ENCODE data around the gene KIAA0319L.

GRCh38 chr1:35497571-35497970 lies 59.6 kb downstream of the KIAA0319L start:
- TF ChIP-seq ZNF331 (CRISPR knock-in tag; IDR thresholded peaks at IDR 0.05; ENCODE audit: low read depth), result no peak
- no peak for TF ChIP-seq NANOG (IDR thresholded peaks at IDR 0.05; ENCODE audit: borderline replicate concordance)
- no peak for TF ChIP-seq CTCF (conservative IDR thresholded peaks at IDR 0.05; ENCODE audit: low read depth in 2 of 2)
- TF ChIP-seq ETS1 (IDR thresholded peaks at IDR 0.05), result no peak
- TF ChIP-seq EZH2 (IDR thresholded peaks at IDR 0.05; ENCODE audit: low read depth, unreplicated experiment), result no peak
- TF ChIP-seq REST (IDR thresholded peaks at IDR 0.05; ENCODE audit: unreplicated experiment), result no peak
- TF ChIP-seq EZH2phosphoT487 (IDR thresholded peaks at IDR 0.05; ENCODE audit: unreplicated experiment), result no peak

Measured in GM23338 (cell line).